IMR-90 (cell line): Measurements from ENCODE around the gene ALK. TPM values are rescaled to one million over a fixed set of nuclear protein-coding genes. Genes with fewer than 3 reads are reported as not detected.

ENCODE experiments used
- ATAC-seq: fragments of 200-7000 bp; cut with Tn5 transposase; 2 replicates; pipeline ENCODE4 v1.9.1; 2020; ENCODE audit warnings: low read depth, mild to moderate bottlenecking, moderate library complexity
- BruUV-seq: library from RNA; stranded (reverse); fragments of 400-500 nt; replicated peaks from 2 replicates; lab custom pipeline; 2021; lab: Mats Ljungman, UMichigan
- CTCF ChIA-PET: fragments of 300-600 bp; formaldehyde crosslinking; extraction: SDS; loops from one replicate; lab custom pipeline; 2021; ENCODE audit warnings: antibody characterized with exemption; lab: Yijun Ruan, JAX
- POLR2A ChIA-PET: fragments of 300-600 bp; sonication (Branson Sonifier 250); formaldehyde crosslinking; loops from one replicate; lab custom pipeline; 2022; ENCODE audit warnings: antibody characterized with exemption; ENCODE audit not compliant: unreplicated experiment; lab: Charles Lee
- DNase-seq: peaks from one replicate; pipeline ENCODE4 v3.0.0; 2013
- H2AFZ ChIP-seq: replicated peaks from 2 replicates; pipeline ENCODE3; 2013; ENCODE audit warnings: low read length, mild to moderate bottlenecking; ENCODE audit not compliant: poor library complexity
- H2AK5ac ChIP-seq: 2 replicates; pipeline ENCODE4 v1.6.1; 2013; ENCODE audit warnings: low read depth, low read length, inconsistent platforms
- H2AK9ac ChIP-seq: replicated peaks from 2 replicates; pipeline ENCODE3; 2013; ENCODE audit warnings: mild to moderate bottlenecking, low read depth, low read length, moderate library complexity; ENCODE audit not compliant: poor library complexity
- H2BK120ac ChIP-seq: 2 replicates; pipeline ENCODE4 v1.6.1; 2013; ENCODE audit warnings: low read depth, low read length, inconsistent platforms
- H2BK15ac ChIP-seq: 3 replicates; pipeline ENCODE4 v1.6.1; 2013; ENCODE audit warnings: low read depth, low read length, inconsistent platforms
- H2BK20ac ChIP-seq: 2 replicates; pipeline ENCODE4 v1.6.1; 2013; ENCODE audit warnings: low read depth, mild to moderate bottlenecking, inconsistent platforms, low read length, moderate library complexity
- H2BK5ac ChIP-seq: 2 replicates; pipeline ENCODE4 v1.6.1; 2013; ENCODE audit warnings: mild to moderate bottlenecking, low read depth, low read length, inconsistent platforms; ENCODE audit not compliant: poor library complexity, severe bottlenecking
- H3K14ac ChIP-seq: replicated peaks from 2 replicates; pipeline ENCODE4 v1.6.1; 2013; ENCODE audit warnings: low read depth, low read length, inconsistent platforms
- H3K18ac ChIP-seq: 2 replicates; pipeline ENCODE4 v1.6.1; 2013; ENCODE audit warnings: low read depth, low read length, control low read depth
- H3K23ac ChIP-seq: 2 replicates; pipeline ENCODE4 v1.6.1; 2013; ENCODE audit warnings: low read depth, low read length, inconsistent platforms
- H3K27ac ChIP-seq: 2 replicates; pipeline ENCODE4 v1.5.1; 2013; ENCODE audit warnings: mild to moderate bottlenecking, control low read depth, low read length; ENCODE audit not compliant: insufficient read depth
- H3K27me3 ChIP-seq: 2 replicates; pipeline ENCODE4 v1.6.1; 2013; ENCODE audit warnings: low read length; ENCODE audit not compliant: control insufficient read depth, insufficient read depth
- H3K36me3 ChIP-seq: 2 replicates; pipeline ENCODE4 v1.6.1; 2013; ENCODE audit warnings: low read length, mixed read lengths; ENCODE audit not compliant: control insufficient read depth, insufficient read depth
- H3K4ac ChIP-seq: 2 replicates; pipeline ENCODE4 v1.6.1; 2013; ENCODE audit warnings: low read depth, low read length, inconsistent platforms
- H3K4me1 ChIP-seq: 2 replicates; pipeline ENCODE4 v1.6.1; 2013; ENCODE audit warnings: low read length, mixed read lengths; ENCODE audit not compliant: control insufficient read depth, insufficient read depth
- H3K4me2 ChIP-seq: 2 replicates; pipeline ENCODE4 v1.6.1; 2013; ENCODE audit warnings: low read depth, mild to moderate bottlenecking, control low read depth, low read length, moderate library complexity
- H3K4me3 ChIP-seq: 2 replicates; pipeline ENCODE4 v1.5.1; 2013; ENCODE audit warnings: low read depth, mild to moderate bottlenecking, control low read depth, low read length, moderate library complexity; ENCODE audit not compliant: insufficient read depth
- H3K56ac ChIP-seq: 2 replicates; pipeline ENCODE4 v1.6.1; 2013; ENCODE audit warnings: low read length, inconsistent platforms; ENCODE audit not compliant: insufficient read depth; ENCODE audit errors: extremely low read depth
- H3K79me1 ChIP-seq, 2 experiments: 2 replicates each; pipeline ENCODE4 v1.6.1; 2013; ENCODE audit warnings: low read length in 2 of 2, inconsistent platforms in 1 of 2, low read depth in 1 of 2
- H3K9ac ChIP-seq: 2 replicates; pipeline ENCODE4 v1.6.1; 2013; ENCODE audit warnings: low read depth, low read length, control low read depth
- H3K9me1 ChIP-seq: 2 replicates; pipeline ENCODE4 v1.6.1; 2013; ENCODE audit warnings: low read length, inconsistent platforms; ENCODE audit not compliant: insufficient read depth
- H3K9me3 ChIP-seq: 2 replicates; pipeline ENCODE4 v1.6.1; 2013; ENCODE audit warnings: low read length; ENCODE audit not compliant: control insufficient read depth, insufficient read depth
- H4K20me1 ChIP-seq: 2 replicates; pipeline ENCODE4 v1.6.1; 2013; ENCODE audit warnings: low read length, inconsistent platforms; ENCODE audit not compliant: insufficient read depth
- H4K5ac ChIP-seq: 2 replicates; pipeline ENCODE4 v1.6.1; 2013; ENCODE audit warnings: mild to moderate bottlenecking, low read depth, low read length, control low read depth
- H4K8ac ChIP-seq, 2 experiments: 2 replicates each; pipeline ENCODE4 v1.6.1; 2013; ENCODE audit warnings: low read depth in 2 of 2, low read length in 2 of 2, control low read depth in 1 of 2, inconsistent platforms in 1 of 2
- H4K91ac ChIP-seq: 2 replicates; pipeline ENCODE4 v1.6.1; 2013; ENCODE audit warnings: low read depth, low read length, inconsistent platforms; ENCODE audit not compliant: insufficient read depth
- BHLHE40 ChIP-seq: fragments of 150-350 bp; IDR thresholded peaks from 2 replicates; pipeline ENCODE4 v1.6.1; 2016; ENCODE audit warnings: mild to moderate bottlenecking, low read depth, low read length
- CHD1 ChIP-seq: IDR thresholded peaks from 2 replicates; pipeline ENCODE4 v1.6.1; 2012; ENCODE audit warnings: low read depth, low read length, improper control_type of control experiment
- CTCF ChIP-seq: conservative IDR thresholded peaks from 2 replicates; pipeline ENCODE4 v1.5.1; 2012; ENCODE audit warnings: mild to moderate bottlenecking, low read depth, low read length, improper control_type of control experiment
- ELK1 ChIP-seq: fragments of 150-350 bp; IDR thresholded peaks from 2 replicates; pipeline ENCODE4 v1.6.1; 2016; ENCODE audit warnings: low read depth, mild to moderate bottlenecking, low read length, moderate library complexity, borderline replicate concordance
- FOS ChIP-seq: fragments of 150-350 bp; IDR thresholded peaks from 2 replicates; pipeline ENCODE4 v1.6.1; 2016; ENCODE audit warnings: low read depth, low read length
- MAFK ChIP-seq: IDR thresholded peaks from 2 replicates; pipeline ENCODE4 v1.6.1; 2012; ENCODE audit warnings: low read depth, low read length, improper control_type of control experiment
- MAZ ChIP-seq: IDR thresholded peaks from 2 replicates; pipeline ENCODE4 v1.6.1; 2012; ENCODE audit warnings: low read depth, mild to moderate bottlenecking, low read length, improper control_type of control experiment, moderate library complexity, borderline replicate concordance
- MXI1 ChIP-seq: IDR thresholded peaks from 2 replicates; pipeline ENCODE4 v1.6.1; 2012; ENCODE audit warnings: low read depth, mild to moderate bottlenecking, low read length, moderate library complexity, borderline replicate concordance
- POLR2A ChIP-seq: IDR thresholded peaks from 2 replicates; pipeline ENCODE4 v1.6.1; 2012; ENCODE audit warnings: mild to moderate bottlenecking, low read depth, low read length
- SMC3 ChIP-seq: fragments of 150-350 bp; IDR thresholded peaks from 2 replicates; pipeline ENCODE4 v1.6.1; 2016; ENCODE audit warnings: low read depth, mild to moderate bottlenecking, antibody characterized with exemption, low read length, moderate library complexity
- USF2 ChIP-seq: fragments of 150-350 bp; IDR thresholded peaks from 2 replicates; pipeline ENCODE4 v1.6.1; 2017; ENCODE audit warnings: mild to moderate bottlenecking, antibody characterized with exemption, low read length, low read depth
- WGBS, 2 experiments: methylation state at CpG; one replicate each; pipeline versions ENCODE4 v1.1.5 to v1.1.7; 2013; ENCODE audit warnings: missing lambda C conversion rate in 2 of 2; ENCODE audit not compliant: insufficient read length in 1 of 2; ENCODE audit errors: extremely low coverage in 2 of 2; 5-methylcytosine and 5-hydroxymethylcytosine counted together
- dilution Hi-C: fragments of 300-500 bp; cut with HindIII; formaldehyde crosslinking; loops from one replicate; pipeline ENCODE4 v1.14.3; 2018; ENCODE audit warnings: low sequenced_read_pairs; ENCODE audit not compliant: unreplicated experiment
- in situ Hi-C: fragments of 300-500 bp; cut with MboI; formaldehyde crosslinking; loops from 3 replicates; pipeline ENCODE4 v1.14.3; 2019; ENCODE audit warnings: low sequenced_read_pairs, inconsistent platforms, mixed read lengths
- intact Hi-C: fragments of 100-400 bp; cut with micrococcal nuclease; formaldehyde crosslinking; loops from 2 replicates; pipeline ENCODE4 v1.10.0; 2022
- polyA plus RNA-seq, 3 experiments: library from polyadenylated mRNA; depleted of rRNA; stranded (reverse); fragments of >200 nt; gene quantifications; 2 replicates each; pipeline ENCODE4 v1.2.3, GENCODE V29; 2012; ENCODE audit warnings: low replicate concordance in 1 of 3
- total RNA-seq: library from RNA; depleted of rRNA; stranded (reverse); fragments of >200 nt; gene quantifications from 2 replicates; pipeline ENCODE4 v1.2.3, GENCODE V29; 2012

The ALK gene
- total and polyA plus RNA-seq, 2 of the 4 experiments (the other 2 are of a cell fraction): not detected

- Histone ChIP-seq H3K9ac (no peak overlapping the region), H2BK5ac (no peak overlapping the region), H3K4ac (no peak overlapping the region), H3K79me1 (no peaks in the 10 kb centered on the region), H3K56ac (no peak overlapping the region), H3K9me1 (no peaks in the 10 kb centered on the region), H2BK15ac (no peak overlapping the region), H4K20me1 (no peaks in the 10 kb centered on the region), H3K27ac (no peak overlapping the region), H2AK5ac (no peak overlapping the region), H2AFZ (no peak overlapping the region), H3K18ac (no peak overlapping the region), H3K9me3 (no peaks in the 10 kb centered on the region), H3K4me3 (no peak overlapping the region), H3K23ac (no peak overlapping the region), H3K14ac (no peak overlapping the region), H3K36me3 (no peaks in the 10 kb centered on the region), H3K4me1 (no peaks in the 10 kb centered on the region), H2BK120ac (no peak overlapping the region), H2BK20ac (no peak overlapping the region), H3K27me3 (no peaks in the 10 kb centered on the region), H2AK9ac (no peak overlapping the region), H4K5ac (no peak overlapping the region), H4K91ac (no peak overlapping the region), H3K4me2 (no peak overlapping the region), H4K8ac (no peak overlapping the region)
- TF ChIP-seq CTCF: no peak
- TF ChIP-seq POLR2A: no peak
- TF ChIP-seq MAFK: no peak
- TF ChIP-seq FOS: no peak
- no peak for TF ChIP-seq MXI1
- TF ChIP-seq BHLHE40: no peak
- no peak for TF ChIP-seq ELK1
- no peak for TF ChIP-seq USF2
- no peak for TF ChIP-seq SMC3
- no peak for TF ChIP-seq CHD1
- TF ChIP-seq MAZ: no peak
- no TSS peak for BruUV-seq
- no peak for ATAC-seq
- WGBS, 2 experiments: no CpG with 5 or more reads among the region's 1 CpG
- POLR2A ChIA-PET: no interaction called here
- no peak for DNase-seq
- dilution Hi-C loops: no loop called here
- in situ Hi-C loops: no loop called here
- CTCF ChIA-PET: no interaction called here
- intact Hi-C loops: no loop called here
Observed at GRCh38 chr2:29951576-29951975, 30.2 kb upstream of the ALK start.
